Lower leg skin (tissue), 3 donors: ENCODE measurements around the gene CTTNBP2.

Experiments
- CTCF ChIP-seq, 3 donors: fragments of 450-650 bp; IDR thresholded peaks; one replicate each; pipeline ENCODE4 v1.5.1; 2016; ENCODE audit warnings: antibody characterized with exemption in 3 of 3, mild to moderate bottlenecking in 3 of 3, moderate library complexity in 2 of 3
- POLR2A ChIP-seq, 2 donors: fragments of 450-650 bp; IDR thresholded peaks; one replicate each; pipeline ENCODE4 v1.6.1; 2016 to 2017; ENCODE audit warnings: antibody characterized with exemption in 2 of 2, mild to moderate bottlenecking in 1 of 2, moderate library complexity in 1 of 2

GRCh38 chr7:117810642-117811512, 62.4 kb downstream of the CTTNBP2 start:
- no peak for TF ChIP-seq CTCF (IDR thresholded peaks at IDR 0.05)
- no peak for TF ChIP-seq POLR2A (IDR thresholded peaks at IDR 0.05)
